GM19395 (cell line): ENCODE data around the gene LCN1.
"Not testable (repeated sequence)": the region's sequence is repeated elsewhere in the genome, so short reads cannot be mapped to it uniquely, and the experiment has no call there.

Source experiments
- ATAC-seq: cut with Tn5 transposase; IDR thresholded peaks from one replicate; pipeline ENCODE4 v1.9.1; 2021; ENCODE audit warnings: mild to moderate bottlenecking, moderate library complexity; ENCODE audit not compliant: unreplicated experiment

LCN1 gene

GRCh38 chr9:135522137-135522877 lies 1.1 kb downstream of the LCN1 start:
- no peak for ATAC-seq

DNA sequence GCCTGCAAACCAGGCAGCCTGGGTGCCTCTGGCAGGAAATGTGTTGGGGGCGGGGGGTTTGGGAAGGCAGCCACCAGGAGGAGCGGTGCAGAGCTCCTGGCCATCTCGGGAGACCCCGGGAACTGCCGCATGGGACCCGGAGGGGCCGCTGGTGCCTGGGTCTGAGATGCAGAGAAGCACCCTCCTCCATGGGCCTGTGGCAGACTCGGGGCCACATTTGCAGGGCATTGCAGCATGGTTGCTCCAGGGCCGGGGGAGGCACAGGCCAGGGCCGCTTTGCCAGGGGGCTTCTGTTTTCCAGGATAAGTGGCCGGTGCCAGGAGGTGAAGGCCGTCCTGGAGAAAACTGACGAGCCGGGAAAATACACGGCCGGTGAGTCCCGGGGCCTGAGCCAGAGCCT lies 1.7 kb downstream of the LCN1 start:
- no peak for ATAC-seq

GRCh38 chr9:135523521-135524129 lies 2.4 kb downstream of the LCN1 start:
- no peak for ATAC-seq

- no peak for ATAC-seq
These were observed 3.1 kb downstream of the LCN1 start for GRCh38 chr9:135524130-135524861.

- no peak for ATAC-seq
These were observed 4.2 kb downstream of the LCN1 start for GRCh38 chr9:135525241-135526088.

- no peak for ATAC-seq
These were observed 5.0 kb downstream of the LCN1 start for GRCh38 chr9:135526089-135526729.

GRCh38 chr9:135526730-135527571 lies 5.7 kb downstream of the LCN1 start:
- no peak for ATAC-seq

DNA sequence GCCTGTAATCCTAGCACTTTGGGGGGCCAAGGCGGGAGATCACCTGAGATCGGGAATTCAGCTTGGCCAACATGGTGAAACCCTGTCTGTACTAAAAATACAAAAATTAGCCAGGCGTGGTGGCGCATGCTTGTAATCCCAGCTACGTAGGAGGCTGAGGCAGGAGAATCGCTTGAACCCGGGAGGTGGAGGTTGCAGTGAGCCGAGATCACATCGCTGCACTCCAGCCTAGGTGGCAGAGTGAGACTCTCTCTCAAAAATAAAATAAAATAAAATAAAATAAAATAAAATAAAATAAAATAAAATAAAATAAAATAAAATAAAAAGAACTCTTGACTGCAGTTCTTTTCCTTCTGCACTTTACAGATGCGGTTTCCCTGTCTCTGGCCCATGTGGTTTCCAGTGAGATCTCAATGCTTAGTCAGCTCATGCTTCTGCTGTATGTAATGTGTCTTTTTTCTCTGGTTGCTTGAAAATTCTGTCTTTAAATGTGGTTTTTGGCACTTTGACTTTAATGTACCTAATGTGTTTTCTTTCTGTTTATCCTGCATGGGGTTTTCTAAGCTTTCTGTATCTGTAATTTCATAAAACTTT lies 7.7 kb downstream of the LCN1 start:
- ATAC-seq = not testable (repeated sequence)

DNA sequence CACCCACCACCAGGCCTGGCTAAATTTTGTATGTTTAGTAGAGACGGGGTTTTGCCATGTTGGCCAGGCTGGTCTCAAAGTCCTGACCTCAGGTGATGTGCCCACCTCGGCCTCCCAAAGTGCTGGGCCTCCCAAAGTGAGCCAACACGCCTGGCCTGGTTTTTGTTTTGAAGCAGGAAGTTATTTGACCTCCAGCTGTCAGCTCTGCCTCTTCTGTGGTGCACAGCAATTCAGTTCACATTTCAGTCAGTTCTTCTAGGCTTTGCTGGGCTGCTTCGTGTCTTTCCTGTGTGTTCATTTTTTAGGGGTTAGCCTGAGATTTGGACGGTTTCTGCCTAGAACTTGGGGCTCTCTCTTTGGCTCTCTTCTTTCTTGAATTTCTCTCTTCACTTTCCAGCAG lies 8.9 kb downstream of the LCN1 start:
- no peak for ATAC-seq

GRCh38 chr9:135531096-135531495 lies 9.9 kb downstream of the LCN1 start:
- no peak for ATAC-seq

DNA sequence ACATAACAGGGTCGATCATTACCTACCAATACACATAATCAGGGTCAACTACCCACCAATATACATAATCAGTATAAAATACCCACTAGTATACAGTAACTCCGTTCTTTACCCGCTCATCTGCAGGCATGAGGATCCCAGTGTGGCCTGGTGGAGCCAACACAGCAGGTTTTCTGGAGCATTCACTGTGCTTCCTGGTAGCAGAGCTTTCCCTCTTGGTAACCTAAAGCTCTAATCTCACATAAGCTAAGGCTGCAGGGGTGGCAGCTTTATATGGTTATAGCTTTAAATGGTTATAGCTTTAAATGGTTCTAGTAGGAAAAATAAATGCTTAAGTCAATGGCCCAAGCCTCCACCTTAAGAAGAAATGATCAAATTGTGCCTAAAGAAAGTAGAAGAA lies 11.9 kb downstream of the LCN1 start:
- no peak for ATAC-seq

- no peak for ATAC-seq
These were observed 12.4 kb downstream of the LCN1 start for GRCh38 chr9:135533674-135534073.

- not testable (repeated sequence) for ATAC-seq
These were observed 13.0 kb downstream of the LCN1 start for GRCh38 chr9:135534192-135534711.

DNA sequence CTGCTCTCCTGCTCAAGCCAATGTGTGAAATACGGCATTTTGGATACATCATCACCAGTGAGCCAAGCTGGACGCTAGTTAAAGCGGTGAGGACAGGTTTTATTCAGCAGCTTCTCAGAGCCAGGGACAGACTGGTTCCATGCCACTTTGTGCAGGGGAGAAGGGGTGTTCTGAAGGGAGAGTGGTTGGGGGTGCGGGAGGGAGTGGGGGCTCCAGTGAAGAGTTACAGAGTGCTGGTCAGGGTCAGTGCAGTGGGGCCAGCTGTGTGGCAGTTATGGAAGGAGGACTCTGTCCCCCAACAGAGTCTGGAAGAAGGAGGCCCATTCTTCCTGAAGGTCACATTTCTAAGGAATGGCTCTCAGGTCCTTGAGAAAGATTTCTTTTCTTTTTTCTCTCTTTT lies 13.6 kb downstream of the LCN1 start:
- ATAC-seq = not testable (repeated sequence)

DNA sequence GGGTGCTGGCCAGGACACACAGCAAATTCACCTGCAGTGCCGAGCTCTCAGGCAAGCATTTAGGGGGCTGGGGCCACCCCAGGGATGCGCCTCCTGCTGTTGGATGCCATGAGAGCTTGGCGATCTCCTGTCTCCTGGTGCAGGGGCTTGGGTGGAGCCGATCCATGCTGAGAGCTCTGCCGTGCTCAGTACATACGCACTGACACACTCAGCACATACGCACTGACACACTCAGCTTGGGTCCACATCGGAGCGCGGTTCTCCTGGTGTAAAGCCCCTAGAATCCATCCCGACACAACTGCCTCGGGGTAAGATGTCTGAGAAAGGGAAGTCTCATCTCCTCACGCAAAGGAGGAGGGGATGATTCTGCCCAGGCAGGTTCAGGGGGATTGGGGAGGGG lies 14.4 kb downstream of the LCN1 start:
- ATAC-seq = not testable (repeated sequence)

- ATAC-seq = no peak
These were observed 15.0 kb downstream of the LCN1 start for GRCh38 chr9:135536216-135536615.

GRCh38 chr9:135543262-135543894 lies 22.1 kb downstream of the LCN1 start:
- ATAC-seq = not testable (repeated sequence)

DNA sequence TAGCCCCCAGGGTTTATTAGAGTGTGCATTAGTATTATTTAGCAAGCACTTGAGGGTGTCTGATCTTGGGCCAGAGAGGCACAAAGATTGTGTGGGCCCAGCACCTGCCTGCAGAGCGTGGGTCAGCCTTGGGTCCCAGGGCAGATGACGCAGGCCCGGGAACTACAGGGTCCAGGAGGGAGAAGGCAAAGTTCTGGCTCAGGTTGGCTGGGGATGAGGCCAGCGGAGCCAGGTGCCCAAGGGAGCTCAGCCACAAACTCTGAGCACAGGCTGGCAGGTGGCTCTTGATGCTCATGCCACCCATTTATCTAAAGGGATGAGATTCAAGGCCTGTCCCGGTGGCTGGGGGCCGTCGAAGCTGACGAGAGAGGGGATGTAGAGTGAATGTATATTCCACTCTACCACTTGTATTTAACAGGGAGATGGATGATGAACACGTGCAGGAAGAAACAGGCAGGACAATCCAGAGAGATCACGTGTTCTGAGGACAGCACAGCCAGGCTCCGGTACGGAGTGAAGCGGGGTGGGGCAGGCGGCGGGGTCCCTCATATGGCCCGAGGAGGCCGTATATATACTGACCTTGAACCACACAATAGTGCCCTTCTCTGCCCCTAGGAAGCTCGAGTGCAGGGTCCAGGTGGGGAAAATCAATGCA lies 23.9 kb downstream of the LCN1 start:
- no peak for ATAC-seq
